GM18526 (cell line): ENCODE measurements around the gene ADRM1.

Source experiments
- POLR2A ChIP-seq: IDR thresholded peaks from 3 replicates; pipeline ENCODE4 v1.6.1; 2011; ENCODE audit not compliant: insufficient read length; ENCODE audit errors: extremely low read depth

ADRM1 gene

DNA sequence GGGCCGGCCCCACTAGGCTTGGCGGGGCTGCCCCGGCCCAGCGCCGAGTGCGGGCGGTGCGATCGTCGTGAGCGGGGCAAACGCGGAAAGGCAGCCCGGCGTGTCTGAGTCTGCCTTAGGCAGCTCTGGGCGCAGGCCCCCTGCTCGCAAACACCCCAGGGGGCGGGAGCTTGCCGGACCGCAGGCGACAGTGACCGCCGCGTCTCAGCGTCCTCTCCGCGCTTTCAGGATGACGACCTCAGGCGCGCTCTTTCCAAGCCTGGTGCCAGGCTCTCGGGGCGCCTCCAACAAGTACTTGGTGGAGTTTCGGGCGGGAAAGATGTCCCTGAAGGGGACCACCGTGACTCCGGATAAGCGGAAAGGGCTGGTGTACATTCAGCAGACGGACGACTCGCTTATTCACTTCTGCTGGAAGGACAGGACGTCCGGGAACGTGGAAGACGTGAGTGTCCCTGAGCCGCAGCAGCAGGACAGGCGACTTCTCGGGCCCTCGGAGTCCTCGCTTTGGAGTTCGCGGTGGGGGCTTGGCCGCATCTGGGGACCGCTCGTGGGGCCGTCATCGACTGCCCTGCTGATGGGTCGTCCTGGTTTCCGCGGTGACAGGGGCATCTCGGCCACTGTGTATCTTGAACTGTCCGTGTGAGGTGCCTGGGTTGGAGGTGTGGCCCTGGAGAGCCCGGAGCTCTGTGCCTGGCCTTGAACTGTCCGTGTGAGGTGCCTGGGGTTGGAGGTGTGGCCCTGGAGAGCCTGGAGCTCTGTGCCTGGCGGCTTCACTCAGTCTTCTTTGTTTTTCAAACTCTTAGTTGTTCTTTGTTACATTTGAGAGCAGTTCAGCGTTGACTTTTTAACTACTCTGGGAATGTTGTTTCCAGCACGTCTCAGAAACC is 786 bp downstream of the ADRM1 start:
- no peak for TF ChIP-seq POLR2A

DNA sequence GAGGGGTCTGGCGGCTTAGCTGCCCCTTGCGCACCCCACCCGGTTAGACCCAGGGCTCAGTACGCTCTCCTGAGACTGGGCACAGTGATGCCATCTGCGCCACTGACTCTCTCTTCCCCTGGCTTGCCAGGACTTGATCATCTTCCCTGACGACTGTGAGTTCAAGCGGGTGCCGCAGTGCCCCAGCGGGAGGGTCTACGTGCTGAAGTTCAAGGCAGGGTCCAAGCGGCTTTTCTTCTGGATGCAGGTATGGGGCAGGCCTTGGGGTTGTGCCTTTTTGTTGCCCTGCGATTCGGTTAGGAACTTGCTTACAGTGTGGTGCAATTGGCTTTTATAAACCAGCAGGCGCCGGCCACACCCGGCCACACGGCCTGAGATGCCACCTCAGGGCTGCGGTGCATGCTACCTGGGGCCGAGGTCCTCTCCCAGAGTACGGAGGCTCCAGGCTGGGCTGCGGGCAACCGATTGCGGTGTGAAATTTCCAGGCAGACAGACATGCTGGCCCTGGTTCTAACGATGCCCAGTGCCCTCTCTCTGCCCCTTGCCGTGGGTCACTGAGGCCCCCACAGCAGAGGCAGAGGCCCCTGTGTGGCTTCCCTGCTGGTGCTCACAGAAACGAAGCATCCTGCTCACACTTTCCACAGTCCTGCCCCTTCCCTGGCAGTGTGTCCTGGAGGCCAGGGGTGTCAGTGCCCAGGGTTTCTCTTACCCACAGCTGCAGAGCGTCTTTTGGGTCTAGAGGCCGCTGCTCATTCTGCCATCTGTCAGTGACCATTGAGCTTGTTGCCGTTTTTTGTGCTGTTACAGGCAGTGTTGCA is 1.7 kb downstream of the ADRM1 start:
- no peak for TF ChIP-seq POLR2A

DNA sequence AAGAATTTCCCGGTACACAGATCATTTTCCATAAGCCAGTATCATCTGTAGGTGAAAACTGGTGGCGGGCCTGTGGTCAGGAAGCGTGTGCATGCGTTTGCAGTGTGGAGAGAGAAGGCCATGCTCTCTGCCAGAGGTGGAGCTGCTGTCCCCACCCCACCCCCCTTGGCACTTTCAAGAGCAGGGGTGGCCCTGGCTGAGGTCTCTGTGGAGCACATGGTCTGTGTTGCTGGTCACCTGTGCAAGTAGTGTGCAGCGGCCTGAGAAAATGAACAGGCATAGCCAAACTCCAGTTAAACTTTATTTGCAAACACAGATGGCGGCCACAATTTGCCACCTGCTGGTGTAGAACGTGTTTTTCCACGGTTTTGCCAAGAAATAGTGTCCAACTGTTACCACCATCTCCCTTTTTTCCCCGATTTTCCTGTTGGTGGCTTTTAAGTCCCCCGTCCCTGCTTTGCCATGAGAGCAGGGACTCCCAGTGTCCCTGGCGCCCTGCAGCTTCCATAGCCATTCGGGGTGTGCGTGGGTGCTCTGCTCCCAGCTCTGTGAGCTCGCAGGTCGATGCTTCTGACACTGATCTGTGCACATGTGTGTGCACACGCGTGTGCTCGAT is 2.5 kb downstream of the ADRM1 start:
- no peak for TF ChIP-seq POLR2A

DNA sequence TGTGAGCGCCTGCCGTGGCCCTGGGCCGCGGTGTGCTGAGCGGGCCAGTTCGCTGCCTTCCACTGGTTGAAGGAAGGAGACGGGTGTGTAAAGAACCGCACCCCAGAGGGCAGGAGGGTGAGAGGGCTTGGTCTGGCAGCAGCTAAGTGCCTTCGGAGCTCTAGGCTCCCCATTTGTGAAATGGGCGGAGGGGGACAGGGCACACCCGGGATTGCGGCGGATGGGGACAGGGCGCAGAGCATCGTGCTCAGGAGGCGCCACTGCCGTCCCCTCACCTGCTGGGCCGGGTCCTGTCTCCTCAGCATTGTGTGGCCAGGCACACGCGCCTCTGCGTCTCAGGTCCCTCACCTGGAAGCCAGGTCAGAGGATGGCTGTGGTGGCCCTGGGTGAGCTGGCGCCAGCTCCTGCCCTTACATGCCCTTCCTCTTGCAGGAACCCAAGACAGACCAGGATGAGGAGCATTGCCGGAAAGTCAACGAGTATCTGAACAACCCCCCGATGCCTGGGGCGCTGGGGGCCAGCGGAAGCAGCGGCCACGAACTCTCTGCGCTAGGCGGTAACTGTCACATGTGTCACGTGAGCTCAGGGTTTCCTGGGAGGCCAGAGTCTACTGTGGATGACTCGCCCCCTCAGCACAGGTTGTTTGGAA is 3.1 kb downstream of the ADRM1 start:
- no peak for TF ChIP-seq POLR2A

DNA sequence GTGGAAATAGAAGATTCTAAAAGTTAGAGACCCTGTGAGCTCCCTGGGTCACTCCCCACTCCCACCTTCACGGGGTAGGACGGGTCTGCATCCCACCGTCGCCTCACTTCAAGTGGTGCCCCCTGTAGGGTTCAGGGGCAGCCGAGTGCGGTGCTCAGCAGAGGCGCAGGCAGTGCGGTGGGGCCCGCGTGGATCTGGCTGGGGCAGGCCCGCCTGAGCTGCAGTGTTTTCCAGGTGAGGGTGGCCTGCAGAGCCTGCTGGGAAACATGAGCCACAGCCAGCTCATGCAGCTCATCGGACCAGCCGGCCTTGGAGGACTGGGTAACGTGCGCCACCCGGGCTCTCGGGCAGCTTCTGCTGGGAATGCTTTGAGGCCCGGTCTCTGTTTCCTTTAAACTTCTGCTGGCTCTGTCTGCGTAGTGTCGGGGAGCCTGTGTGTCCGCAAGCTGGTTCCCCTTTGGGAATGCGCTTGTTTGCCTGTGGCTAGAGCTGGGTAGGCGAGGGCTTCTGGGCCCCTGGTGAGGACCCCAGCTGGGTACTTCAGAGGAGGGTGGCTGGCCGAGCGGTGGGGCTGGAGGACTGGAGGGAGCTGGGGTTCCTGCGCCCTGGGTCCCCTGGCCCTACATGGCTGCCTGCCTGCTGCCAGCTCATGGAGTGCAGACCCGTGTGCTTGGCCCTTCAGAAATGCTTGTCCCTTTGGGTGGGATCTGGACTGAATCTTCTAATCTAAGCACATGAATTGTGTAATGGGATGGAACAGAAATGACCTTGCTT is 3.8 kb downstream of the ADRM1 start:
- no peak for TF ChIP-seq POLR2A

DNA sequence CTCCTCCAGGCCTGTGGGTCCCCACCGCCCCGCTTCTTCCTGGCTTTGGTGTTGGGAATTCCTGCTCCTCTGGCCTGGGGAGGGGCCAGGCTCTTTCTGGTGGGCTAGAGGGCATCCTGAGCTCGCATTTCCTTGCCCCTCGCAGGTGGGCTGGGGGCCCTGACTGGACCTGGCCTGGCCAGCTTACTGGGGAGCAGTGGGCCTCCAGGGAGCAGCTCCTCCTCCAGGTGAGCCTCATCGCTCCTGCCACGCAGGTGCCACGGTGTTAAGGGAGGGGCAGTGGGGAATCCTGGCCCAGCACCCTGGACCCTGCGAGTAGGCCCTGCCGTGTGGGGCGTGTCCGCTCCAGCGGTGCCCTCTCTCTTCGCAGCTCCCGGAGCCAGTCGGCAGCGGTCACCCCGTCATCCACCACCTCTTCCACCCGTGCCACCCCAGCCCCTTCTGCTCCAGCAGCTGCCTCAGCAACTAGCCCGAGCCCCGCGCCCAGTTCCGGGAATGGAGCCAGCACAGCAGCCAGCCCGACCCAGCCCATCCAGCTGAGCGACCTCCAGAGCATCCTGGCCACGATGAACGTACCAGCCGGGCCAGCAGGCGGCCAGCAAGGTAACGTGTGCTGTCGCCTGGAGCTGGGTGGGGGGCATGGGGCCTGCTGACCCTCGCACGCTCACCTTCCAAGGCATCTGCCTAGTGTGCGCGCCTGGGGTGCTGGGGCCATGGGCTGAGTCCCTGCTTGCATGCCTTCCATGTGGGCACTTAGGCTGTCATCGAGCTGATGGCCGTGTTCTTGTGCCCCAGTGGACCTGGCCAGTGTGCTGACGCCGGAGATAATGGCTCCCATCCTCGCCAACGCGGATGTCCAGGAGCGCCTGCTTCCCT is 4.7 kb downstream of the ADRM1 start:
- TF ChIP-seq POLR2A, result no peak

DNA sequence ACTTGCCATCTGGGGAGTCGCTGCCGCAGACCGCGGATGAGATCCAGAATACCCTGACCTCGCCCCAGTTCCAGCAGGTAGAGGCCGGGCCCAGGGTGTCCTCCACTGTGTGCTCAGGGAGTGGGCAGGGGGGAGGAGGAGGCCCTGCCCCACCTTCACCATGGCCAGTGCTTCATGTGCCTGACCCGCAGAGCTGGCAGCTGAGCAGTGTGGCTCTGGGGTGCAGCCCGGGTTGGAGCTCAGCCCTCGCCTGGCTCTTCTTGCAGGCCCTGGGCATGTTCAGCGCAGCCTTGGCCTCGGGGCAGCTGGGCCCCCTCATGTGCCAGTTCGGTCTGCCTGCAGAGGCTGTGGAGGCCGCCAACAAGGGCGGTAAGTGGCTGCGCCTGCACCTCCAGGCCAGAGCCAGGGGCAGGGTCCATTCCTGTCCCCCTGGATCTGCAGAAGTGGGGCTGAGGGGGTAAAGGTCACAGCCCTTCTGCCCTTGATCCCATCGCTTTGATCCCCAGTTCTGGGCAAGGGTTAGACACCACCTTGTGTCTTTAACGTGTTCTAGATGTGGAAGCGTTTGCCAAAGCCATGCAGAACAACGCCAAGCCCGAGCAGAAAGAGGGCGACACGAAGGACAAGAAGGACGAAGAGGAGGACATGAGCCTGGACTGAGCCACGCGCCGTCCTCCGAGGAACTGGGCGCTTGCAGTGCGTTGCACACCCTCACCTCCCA is 5.5 kb downstream of the ADRM1 start:
- no peak for TF ChIP-seq POLR2A

DNA sequence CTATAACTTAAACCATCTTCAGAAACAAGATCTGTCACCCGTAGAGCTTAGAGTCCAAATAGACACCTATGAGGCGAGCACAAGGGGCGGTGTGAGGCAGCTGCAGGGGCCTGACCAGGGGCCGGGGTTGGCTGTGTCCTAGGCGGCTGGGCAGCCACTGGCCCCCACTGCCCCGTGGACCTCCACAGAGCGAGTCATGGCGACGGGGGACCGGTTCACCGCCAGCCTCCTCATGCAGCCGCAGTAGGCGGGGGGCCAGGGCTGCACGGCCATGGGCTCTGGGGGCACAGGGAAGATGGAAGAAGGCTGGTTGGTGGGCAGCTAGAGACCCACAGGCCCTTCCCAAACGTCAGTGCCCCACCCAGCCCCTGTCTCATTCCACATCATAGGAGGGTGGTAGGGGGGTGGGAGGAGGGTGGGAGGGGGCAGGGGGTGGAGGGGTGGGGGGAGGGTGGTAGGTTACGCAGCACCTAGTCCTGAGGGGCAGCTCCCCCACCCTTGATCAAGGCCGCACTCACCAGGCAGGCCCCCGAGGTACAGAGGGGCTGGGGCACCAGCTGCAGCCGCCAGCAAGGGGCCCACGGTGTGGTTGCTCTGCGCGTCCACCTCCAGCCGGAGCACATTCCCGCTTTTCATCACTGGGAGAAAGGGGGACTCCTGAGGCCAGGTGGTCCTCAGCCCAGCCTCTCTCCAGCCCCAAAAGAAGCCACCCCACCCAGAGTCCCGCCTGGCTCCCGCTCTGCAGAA is 6.6 kb downstream of the ADRM1 start:
- TF ChIP-seq POLR2A, result no peak

DNA sequence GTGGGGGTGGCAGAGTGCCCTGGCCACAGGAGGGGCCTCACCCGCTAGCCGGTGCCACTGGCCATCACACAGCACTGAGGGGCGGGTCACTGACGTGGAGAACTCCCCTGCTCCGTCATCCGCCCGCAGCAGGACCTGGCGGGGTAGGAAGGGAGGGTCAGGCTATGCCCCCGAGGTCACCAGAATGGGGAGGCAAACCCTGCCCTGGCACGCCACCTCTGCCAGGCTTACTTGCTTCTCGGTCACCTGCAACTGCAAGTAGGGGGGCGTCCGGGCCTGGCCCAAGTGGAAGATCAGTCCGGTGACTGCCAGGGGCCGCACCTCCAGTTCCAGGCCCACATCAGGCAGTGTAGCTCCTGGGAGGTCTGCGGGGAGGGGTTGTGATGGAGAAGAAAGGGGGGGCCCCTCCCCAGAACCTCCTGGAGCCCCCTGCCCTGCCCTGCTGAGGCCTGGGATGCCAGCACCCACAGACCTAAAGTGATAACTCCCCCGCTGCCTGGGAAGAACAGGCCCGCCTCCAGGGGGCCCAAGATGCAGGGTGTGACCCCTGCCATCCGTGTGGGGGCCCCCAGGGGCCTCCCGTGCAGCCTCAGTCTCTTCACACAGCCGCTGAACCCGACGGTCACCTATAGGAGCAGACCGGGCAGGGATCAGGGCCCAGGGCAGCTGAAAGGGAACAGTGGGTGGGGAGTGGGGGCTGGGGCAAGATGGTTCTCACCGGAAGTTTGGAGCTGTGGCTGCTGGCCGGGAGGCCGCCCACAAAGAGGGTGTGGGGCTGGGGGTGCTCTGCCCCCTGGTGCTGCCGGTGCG is 7.4 kb downstream of the ADRM1 start:
- no peak for TF ChIP-seq POLR2A

DNA sequence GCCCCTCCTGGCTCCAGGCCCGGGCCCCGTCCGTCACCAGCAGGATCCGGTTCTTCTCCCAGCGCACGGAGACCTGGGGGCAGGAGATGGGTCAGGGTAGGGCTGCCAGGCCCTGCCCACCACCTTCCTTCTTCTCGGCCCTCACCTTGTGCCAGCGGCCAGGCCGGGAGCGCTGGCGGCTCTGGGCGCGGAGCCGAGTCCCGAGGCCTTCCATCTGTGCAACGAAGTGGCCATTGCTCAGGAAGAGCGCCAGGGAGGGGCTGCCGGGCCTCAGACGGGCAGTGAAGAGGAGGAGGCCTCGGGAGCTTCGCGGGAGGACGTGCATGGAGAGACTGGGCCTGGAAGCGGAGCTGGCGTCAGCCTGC is 7.9 kb downstream of the ADRM1 start:
- no peak for TF ChIP-seq POLR2A

DNA sequence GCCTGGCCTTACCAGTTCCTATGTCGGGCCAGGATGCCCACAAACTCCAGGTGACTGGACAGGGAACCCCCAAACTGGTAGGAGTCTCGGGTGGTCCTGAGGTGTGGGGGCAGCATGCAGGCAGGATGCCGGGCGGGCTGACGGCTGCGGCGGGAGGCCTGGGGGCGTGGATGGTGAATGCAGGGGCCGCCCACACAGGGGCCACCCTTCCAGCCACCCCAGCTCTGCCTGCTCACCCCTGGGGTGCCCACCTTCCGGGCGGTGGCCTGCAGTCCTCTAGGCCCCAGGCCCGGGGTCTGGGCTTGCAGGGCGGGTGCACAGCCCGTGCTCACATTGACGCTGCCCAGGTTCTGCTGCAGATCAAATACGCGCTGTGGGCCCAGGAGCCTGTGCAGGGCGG is 8.4 kb downstream of the ADRM1 start:
- no peak for TF ChIP-seq POLR2A
